Testis (tissue), 2 donors: Measurements from ENCODE around the gene HS3ST4.

Experiments
- CTCF ChIP-seq, 3 experiments: fragments of 450-650 bp in 2 of 3; fragments of 200-600 bp in 1 of 3; sonication (generic) in 1 of 3; IDR thresholded peaks; one replicate each; pipeline ENCODE4 v1.5.1; 2016 to 2019; ENCODE audit warnings: antibody characterized with exemption in 3 of 3, mild to moderate bottlenecking in 2 of 3, moderate library complexity in 1 of 3
- POLR2A ChIP-seq: fragments of 450-650 bp; IDR thresholded peaks from one replicate; pipeline ENCODE4 v1.6.1; 2017; ENCODE audit warnings: antibody characterized with exemption, mild to moderate bottlenecking, moderate library complexity

GRCh38 chr16:25912321-25912720, 220.6 kb downstream of the HS3ST4 start:
- TF ChIP-seq CTCF (IDR thresholded peaks at IDR 0.05) (no peak), POLR2A (no peak)
